ENCODE results near the gene NPHP1.
"Not testable (repeated sequence)": the region's sequence is repeated elsewhere in the genome, so short reads cannot be mapped to it uniquely, and the experiment has no call there.

The NPHP1 gene

DNA sequence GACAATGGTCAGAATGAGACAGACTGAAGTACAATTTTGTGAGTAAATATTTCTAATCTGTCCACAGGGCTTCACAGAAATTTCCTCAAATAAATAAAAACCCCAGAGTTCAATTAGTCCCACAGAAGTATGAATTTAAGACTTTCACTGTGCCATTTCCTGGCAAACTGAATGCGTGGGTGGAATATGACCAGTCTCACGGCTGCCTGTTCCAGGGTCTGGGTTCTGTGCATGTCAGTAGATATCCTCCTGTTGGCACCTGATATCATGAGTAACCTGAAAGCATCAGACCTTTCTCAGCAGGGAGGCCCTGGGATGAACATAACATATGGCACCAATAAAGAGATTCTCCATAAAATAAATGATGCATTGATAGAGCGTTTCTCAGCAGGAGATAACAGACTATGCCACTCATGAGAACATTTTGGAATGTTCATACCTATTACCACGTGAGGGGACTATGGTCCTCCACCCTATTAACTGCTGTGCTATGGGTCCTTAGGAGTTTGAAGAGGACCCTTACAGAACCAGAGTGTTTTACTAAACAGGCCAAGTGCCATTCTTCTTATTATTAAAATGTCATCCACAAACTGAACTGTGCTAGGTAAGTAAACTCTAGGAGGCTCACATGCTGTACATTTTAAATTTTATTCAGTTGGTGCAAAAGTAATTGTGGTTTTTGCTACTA lies 78.6 kb downstream of the NPHP1 start:
- DNase-seq, result no peak

DNA sequence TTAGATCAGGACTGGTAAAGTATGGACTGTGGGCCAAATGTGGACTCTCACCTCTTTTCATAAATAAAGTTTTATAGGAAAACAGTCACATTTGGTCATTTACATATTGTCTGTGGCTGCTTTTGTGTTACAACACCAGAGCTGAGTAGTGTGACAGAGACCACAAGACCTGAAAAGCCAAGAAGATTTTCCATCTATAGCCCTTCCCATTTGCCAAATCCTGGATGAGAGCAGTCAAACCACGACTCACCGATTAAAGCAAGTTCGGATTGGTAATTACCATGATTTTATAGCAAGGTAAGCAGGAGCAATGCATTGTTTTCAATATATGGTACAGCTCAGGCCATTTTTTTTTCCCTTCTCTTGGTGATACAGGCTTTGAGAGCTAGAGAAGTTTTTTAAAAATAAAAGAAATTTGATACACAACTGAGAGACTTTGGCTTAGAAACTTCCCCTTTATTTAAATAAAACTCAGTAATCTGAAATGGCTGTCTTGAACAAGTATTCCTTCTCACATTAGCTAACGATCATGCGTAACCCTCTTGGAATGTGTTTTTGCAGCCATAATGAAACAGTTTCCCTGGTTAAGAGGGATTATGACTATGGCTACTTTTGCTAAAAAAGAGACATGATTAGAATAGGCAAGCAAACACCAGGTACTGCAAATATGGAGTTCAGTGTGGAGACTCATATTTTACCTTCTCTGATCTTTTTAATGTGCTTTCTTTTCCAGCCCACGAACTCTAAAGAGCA lies 79.7 kb downstream of the NPHP1 start:
- no peak for DNase-seq

DNA sequence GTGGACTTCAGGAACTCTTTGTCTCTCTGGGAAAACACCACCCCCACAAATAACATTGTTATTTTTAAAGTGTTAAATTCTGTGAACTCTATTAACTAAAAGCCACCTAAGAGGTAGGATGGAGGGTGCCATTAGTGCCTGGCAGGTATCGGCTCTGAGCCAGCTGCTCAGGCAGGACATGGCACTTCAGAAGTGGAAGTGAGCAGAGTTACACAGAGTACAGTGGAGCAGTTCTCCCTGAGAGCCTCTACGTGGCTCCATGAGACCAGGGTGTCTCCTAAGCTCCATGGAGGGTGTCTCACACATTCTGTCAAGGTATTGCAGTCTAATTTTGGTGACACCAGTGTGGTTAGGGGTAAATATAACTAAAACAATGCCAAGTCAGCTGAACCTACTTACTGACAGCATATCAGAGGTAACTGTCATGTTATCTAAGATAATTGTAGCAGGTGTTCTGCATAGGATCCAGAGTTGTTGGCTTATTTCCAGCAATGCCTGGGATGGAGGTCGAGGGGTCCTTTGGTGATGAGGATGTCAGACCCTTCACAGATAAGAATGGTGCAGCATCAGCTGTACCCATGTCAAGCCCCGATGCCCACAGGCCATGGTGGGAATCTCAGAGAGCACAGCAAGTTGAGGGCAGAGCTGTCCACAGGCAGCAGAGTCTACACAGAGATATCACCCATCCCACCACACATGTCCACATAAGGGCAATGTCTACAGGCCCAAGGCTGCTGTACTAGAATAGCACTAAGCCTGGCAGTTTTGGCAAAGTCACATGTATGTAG lies 80.6 kb downstream of the NPHP1 start:
- DNase-seq, result no peak

DNA sequence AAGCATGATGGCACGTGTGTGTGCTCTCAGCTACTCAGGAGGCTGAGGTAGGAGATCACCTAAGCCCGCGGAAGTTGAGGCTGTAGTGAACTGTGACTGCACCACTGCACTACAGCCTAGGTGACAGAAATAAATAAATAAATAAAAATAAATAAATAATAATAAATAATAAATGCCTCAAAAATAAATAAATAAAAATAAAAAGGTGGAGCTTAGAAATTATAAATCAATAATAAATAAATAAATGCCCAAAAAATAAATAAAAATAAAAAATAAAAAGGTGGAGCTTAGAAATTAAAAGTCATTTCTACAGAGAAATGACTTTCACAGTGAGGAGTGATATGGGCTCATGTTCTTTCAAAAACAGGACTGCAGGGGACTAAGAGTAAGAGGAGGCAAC lies 83.2 kb downstream of the NPHP1 start:
- no peak for DNase-seq

DNA sequence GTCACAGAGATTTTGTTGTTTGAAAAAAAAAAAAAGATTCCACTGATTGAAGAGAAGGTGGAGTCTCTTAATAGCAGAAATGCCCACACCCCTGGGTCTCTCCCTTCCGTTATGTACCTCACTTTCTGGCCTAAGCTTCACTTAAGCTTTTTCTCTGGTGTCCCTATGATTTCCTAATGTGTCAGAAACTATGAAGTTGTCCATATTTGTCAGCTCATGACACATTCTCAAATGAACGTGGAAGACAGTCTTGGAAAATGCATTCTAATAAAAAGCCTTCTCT lies 83.8 kb downstream of the NPHP1 start:
- DNase-seq, result no peak

DNA sequence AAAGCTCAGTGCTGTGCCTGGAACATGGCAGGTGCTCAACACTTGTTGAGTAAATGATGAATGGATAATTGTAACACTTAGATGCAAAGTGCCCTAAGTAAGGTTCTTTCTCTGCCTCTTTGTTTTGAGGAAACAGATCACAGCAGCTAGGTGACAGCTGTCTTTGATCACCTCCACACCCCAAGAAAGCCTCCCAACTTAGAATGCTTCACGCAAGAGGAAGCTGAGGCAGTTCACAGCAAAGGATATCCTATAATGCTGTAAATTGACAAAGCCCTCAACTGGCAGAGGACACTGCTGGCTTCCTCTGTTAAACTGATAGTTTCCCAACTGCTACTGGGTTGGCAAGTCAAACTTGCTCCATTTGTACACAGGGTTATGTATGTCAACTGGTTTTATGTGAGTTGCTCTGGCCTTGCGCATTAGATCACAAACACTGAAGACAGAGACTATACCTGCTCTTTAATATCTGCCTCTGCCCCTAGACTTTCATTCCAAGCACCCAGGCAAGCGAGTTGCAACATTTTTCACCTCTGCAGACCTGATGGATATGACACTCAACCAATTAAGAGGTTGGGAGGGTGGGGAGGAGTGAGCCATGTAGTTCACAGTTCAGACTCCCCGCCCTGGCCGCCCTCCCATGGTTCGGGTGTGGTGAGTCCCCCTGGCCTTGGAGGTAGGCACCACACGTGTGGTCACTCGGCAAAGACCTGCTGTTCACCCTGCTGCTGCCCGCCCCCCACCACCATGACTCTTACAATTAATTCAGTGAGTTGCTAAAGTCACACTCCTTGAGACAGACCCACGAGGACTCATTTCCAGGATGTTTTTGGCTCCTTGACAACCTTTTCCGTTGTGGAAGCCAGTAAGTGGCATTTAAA lies 84.4 kb downstream of the NPHP1 start:
- DNase-seq, result no peak

DNA sequence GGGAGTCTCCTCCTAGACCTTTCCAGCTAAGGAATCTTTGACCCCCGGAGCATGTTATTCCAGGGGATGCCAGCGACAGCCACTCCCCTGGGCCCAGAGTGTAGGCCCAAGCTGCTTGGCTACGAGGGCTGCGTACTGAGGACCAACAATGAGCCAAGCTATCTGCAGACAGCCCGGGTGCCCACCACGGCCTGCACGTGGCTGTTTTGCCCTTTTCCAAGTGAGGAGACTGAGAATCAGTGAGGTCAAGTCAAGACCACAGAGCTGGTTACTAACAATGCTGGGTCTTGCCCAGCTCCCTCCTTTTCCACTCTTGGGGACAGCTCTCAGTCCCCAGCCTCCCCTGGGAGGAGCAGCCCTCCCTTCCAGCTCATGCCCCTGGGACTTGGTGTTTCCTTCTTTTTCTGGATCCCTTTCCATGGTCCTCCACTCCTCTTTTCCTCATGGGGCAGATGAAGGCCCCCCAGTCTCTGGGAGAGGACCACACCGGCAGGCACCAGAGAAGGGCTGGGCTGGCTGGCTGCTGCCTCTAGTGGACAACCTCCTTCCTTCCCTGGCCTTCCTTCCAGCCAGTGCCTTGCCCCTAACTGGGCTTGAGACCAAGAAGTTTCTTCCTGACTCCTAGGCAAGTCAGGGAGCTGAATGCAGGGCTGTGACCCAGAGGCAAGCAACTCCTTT lies 88.6 kb downstream of the NPHP1 start:
- DNase-seq, result no peak

DNA sequence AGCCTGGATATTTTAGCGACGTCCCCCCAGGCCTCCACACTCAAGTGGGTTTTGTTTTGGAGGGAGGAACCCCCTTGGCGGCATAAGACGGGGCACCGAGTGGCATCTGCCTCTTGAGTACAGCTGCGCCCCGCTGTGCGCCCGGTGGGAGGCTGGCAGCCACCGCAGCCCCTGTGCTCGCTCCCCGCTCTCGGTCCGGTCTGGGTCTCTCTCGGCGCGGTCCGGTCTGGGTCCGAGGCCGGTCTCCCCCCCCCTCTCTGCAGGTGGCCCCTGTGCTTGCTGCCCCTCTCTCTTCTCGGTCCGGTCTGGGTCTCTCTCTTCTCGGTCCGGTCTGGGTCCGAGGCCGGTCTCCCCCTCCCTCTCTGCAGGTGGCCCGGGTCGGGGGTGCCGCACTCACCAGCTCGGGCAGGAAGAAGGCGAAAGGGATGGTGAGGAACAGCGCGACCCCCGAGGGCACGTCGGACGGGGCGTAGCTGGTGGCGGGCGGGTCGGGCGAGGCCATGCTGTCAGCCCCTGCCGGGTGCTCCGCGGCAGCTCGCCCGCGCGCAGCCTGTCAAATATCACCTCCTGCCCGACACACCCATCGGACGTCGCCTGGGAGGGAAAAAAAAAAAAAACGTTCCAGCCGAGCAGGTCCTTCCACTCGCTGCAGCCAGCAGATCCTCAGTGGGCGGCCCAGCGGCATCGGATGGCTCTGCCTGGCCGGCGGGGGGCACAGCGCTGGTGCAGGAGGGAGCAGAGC lies 89.4 kb downstream of the NPHP1 start, which contains the start of gene MALL:
TSS of gene MALL (minus strand) at position 532 of the 742 bp plus-strand sequence. CDS start at position 502, 30 bp downstream.
- no peak for DNase-seq

DNA sequence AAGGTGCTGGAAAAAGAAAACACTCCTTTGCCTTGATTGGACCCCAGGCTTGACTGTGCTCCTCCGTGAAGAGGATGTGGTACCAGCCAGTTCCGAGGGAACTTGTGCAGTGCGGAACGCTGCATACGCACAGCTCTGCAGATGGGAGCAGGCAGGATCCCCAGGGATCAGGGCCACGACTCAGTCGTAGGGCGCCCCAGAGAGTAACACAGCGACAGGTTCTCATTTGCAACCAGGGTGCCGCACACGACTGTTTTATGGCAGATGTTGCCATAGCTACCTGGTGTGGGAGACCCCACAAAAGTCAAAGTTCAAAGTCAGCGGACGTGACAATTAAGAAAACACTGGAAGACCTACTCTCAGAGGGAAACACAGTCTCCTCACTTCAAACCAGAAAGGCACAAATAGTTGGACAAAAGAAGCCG lies 90.0 kb downstream of the NPHP1 start:
- no peak for DNase-seq

DNA sequence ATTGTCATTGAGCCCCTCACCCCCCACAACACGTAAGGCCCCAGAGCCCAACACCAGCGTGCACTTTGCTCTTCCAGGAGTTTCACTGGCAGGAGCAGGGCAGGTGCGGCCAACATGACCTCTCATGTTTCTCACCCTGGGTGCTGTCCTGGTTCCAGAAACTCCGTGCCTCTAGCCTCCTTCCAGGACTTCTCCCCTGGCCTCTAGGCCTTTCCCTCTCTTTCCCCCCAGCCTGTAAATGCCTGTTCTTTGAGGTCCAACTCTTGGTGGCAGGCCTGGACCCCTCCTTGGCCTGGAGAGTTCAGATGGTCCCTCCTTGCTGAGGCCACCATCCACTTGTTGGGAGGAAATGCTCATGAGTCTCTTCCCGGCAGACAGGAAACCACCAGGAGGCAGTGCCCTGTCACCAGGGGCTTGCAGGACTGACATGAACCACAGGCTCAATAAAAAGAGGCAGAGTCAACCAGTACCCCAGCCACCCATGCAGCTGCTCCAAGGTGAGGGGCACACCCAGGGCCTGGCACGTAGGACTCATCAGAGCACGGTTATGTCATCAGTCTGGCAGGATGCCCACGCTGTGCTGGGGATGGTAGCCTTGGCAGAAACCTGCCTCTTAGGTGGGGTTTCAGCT lies 90.7 kb downstream of the NPHP1 start:
- no peak for DNase-seq

DNA sequence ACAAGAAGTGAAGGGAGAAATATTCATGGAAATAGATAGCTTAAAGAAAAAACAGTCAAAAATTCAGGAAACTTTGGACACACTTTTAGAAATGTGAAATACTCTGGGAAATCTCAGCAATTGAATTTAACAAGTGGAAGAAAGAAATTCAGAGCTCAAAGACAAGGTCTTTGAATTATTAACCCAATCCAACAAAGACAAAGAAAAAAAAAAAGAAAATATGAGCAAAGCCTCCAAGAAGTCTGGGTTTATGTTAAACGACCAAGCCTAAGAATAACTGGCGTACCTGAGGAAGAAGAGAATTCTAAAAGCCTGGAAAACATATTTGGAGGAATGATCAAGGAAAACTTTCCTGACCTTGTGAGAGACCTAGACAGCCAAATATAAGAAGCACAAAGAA lies 96.5 kb downstream of the NPHP1 start:
- DNase-seq, result not testable (repeated sequence)

DNA sequence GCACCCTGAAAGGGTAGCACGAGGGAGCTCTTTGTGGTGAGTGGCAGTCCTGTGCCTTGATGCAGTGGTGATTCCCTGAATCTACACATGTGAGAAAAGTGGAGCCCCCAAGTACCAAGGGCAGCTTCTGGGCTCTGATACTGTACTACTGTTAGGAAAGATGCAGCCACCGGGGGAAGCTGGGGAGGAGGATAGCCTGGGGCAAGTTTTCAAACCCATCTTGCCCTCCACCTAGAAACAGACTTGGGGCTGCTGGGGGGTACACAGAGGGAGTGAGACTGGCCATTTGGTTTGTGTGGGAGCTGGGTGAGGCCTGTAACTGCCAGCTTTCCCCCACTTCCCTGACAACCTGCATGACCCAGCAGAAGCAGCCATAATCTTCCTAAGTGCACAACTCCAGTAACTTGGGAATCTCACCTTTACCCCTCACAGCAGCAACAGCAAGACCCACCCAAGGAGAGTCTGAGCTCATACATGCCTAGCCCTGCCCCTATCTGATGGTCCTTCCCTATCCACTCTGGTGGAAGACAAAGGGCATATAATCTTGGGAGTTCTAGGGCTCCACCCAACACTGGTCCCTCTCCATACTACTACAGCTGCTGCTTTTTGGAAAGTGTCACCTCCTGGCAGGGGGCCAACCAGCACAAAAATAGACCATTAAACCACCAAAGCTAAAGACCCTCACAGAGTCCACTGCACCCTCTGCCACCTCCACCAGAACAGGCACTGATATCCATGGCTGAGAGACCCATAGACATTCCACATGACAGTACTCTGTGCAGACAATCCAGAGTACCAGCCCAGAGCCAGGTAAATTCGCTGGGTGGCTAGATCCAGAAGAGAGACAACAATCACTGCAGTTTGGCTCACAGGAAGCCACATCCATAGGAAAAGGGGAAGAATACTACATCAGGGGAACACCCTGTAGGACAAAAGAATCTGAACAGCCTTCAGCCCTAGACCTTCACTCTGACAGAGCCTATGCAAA lies 97.4 kb downstream of the NPHP1 start:
- DNase-seq, result no peak

DNA sequence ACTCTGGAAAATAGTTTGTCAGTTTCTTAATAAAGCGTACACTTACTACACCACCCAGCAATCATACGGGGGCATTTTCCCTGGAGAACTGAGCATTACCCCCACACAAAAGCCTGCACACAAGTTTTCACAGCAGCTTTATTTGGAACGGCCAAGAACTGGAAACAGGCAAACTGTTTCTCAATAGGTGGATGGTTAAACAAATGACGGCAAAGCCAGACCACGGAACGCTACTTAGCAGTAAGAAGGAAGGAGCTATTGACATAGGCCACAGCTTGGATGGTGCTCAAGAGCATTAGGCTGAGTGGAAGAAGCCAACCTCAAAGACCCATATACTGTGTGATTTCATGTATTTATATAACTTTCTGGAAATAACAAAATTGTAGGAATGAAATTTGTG lies 98.2 kb downstream of the NPHP1 start:
- DNase-seq, result no peak

DNA sequence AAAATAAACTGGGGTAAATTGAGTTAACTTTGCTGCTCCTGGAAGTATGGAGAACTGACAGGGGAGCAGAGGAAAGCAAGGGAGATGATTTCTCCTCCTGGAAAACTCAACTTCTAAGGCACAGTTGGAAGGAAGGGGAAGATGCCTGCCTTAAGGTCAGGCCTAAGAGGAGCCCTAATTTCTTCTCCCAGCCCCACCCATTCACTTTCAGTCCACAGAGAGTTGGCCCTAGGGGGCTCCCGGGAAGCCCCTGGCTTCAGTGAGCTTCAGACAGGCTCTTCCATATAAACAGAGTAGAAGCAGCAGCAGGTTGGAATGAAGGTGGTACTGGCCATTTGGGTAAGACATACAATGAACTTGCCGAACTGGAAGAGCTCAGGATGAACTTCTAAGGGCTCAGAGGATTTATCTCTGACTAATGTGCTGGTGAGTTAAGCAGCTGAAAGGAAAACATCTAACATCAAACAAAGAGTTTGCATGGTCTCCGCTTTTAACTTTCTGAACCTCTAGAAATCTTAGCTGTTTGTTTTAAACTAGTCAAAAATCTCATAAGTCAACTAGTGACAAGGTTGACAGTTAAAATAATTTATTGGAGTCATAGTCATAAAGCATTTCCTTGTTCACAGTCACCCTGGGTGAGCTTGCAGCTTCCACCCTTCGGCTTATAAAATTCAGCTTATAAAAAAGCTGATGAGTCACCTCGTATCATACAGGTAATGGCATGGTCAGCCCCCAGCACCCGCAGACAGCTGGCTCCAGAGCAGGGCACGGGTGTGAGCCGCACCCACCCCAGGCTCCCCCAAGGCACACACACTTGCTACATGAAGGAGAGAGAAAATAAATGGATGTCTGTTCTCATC lies 99.0 kb downstream of the NPHP1 start:
- no peak for DNase-seq

DNA sequence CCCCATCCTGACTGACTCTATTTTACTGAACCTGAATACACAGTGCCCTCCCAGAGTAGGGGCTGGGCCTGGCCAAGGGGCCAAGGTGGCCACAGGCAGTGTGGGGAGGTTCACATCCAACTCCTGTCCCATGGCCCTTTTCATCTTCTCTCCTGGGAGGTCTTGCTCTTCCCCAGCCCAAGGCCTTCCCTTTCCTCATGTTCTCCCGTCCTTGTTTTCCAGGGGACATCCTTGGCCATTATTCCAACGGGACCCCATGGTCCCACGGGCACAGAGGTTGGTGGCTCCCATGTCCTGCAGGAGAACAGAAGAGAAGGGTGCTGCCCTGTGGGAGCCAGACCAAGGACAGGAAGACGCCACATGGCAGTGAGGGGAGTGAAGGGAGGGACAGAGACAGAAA lies 99.6 kb downstream of the NPHP1 start:
- no peak for DNase-seq

DNA sequence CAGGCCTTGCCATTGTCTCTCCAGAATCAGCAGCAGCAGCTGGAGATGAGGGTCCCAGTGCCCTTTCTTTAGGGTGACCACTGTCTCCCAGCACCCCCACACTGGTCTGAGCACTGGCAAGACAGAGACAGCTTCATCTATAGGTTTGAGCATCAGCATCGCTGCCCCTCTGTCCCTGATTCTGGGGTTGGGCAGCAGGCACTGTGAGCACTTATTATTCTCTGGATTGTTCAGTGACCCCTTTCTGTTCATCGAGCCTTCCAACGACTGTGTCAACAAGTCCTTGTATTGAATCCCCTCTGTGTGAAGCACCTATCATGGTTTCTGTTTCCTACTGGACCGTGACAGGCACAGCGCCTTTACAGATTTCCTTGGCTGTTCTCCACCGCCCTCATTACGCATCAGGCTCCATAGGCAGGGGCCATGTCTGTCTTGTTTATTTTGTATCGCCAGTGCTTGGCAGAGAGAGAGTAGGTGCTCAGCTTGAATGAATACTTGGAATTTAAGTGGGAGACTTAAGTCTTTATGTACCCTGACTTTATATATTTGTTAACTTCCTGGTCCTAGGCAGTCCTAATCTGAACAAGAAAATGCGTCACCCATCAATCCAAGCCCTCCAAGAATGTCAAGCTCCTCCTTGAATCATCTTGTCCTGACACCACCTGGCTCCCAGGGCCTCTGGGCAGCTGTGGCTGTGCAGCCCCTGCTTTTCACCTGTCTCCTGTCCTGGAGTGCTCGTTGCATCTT lies 100.6 kb downstream of the NPHP1 start:
- DNase-seq, result no peak

DNA sequence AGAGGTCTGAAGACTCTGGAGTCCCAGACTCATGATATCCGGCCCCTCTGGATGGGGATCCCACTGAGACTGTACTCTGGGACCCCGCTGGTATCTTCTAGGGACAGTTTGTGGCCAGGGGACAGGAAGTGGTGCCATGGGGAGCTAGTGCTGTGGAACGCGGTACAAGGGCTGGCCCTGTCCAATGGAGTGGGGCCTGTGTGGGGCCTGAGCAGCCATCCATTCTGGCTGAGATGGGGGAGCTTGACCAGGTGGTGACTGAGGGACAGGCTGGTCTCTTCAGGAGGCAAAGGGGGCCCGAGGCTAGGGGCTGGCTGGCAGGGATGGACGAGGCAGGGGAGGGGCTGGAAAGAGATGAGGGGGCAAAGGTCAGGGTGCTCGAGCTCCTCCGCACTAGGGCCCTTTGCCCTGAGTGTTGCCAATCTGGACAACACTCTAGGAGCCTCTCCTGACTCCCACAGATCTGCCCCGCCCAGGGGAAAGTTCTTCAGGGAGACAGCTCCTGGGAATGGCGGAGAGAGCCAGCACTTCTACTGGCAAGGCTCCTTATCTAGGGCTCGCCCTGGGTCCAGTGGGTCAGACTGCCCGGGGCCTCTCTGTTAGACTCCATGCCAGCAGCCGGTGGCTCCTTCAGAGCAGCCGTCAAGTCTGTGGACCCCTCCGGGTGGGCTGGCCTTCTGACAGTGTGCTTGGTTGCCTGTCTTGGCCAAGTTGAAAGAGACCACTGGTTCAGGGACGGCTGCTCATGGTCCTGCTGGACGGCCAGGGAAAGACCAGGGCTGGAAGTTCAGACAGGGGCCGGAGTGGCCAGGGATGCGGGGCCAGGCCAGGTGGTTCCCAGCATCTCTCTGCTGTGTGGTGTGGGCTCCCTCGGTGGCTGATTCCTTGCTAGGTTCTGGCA lies 101.5 kb downstream of the NPHP1 start:
- no peak for DNase-seq

Measured in activated CD4-positive, alpha-beta T cell treated with anti-CD3 and anti-CD28 coated beads for 4 hours (primary cell).